ENCODE data around the gene BMPR1A.
"Not testable (repeated sequence)": the region's sequence is repeated elsewhere in the genome, so short reads cannot be mapped to it uniquely, and the experiment has no call there.

BMPR1A gene

DNA sequence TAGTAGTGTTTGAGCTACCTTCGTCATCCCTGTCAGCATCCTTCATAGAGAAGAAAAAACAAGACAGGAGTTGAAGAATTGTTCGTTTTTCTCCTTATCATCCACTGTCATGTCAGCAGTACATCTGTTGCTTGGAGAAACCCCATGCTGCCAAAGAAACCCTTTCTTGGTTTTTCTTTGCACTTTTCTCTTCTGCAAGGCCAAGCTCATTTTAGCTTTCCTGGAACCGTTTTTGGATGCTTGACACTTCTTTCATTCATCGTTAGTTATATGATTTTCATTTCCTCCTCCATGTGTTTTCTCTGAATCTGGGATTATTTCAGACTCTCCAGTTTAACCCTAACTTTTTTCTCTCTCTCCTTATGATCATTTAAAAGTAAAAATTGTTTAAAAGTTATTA lies 142.1 kb downstream of the BMPR1A start:
- DNase-seq, result no peak

DNA sequence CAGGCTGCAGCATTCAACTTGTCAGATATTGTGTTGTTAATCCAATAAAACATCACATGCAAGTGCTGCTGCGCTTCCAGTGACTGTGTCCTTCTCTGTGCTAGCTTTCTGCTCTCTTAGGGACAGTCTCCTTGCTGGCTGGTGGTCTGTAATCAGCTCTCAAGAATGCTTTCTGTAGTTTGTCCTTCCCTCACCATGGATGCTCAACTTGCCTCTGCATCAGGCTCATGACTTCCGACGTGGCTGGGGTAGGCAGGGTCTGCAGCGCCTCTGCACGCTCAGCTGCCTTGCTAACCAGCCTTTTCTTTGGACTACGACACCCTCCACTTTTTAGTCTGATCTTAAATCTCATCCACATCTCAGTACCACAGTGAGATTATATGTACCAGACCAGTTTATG lies 142.7 kb downstream of the BMPR1A start:
- DNase-seq, result no peak

DNA sequence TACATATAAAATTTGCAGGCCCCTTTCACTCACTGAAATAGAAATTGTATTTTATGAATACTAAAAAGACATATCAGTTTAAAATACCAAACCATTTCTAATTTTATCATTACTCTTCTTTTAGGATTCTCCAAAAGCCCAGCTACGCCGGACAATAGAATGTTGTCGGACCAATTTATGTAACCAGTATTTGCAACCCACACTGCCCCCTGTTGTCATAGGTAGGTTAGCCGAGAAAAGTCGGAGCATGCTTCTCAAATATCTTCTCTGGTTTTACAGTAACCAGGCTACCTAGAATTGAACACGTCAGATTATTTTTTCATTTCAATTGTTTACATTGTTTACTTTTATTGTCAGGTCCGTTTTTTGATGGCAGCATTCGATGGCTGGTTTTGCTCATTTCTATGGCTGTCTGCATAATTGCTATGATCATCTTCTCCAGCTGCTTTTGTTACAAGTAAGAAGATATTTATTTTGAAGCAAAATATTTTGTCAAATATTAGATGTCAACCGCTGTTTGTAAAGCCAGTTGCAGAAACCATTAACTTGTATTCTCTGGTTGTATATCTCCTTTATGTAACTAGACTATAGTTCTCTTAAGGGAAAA lies 143.4 kb downstream of the BMPR1A start:
- no peak for DNase-seq

DNA sequence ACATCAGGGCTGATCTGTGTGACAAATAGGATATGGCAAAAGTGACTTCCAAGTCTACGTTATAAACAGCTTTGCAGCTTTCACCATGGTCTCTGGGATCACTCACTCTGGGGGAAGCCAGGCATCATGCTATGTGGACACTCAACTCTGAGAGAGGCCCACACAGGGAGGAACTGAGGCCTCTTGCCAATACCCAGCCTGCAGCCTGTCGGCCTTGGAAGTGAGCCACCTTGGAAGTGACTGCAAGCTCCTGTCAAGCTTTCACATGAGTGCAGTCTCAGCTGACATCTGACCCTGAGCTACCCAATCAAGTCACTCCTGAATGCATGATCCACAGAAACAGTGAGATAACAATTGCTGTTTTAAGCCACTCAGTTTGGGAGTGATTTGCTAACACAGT lies 144.5 kb downstream of the BMPR1A start:
- no peak for DNase-seq

DNA sequence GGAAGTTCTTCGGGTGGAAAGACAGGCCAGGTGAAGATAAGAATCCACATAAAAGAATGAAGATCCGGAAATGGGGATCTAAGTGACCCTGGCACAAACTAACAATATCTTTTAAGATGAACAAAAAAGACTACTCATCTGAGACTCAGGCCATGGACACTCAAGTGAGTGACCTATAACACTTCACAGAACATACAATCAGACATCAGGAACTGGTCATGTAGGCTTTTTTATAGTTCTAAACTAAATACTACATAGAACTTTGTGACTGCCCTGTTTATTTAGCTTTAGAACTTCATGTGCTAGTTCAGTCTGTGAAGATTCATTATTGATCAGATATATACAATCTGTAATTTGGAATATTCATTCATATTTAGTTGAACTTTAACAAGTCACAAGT lies 148.2 kb downstream of the BMPR1A start:
- no peak for DNase-seq

DNA sequence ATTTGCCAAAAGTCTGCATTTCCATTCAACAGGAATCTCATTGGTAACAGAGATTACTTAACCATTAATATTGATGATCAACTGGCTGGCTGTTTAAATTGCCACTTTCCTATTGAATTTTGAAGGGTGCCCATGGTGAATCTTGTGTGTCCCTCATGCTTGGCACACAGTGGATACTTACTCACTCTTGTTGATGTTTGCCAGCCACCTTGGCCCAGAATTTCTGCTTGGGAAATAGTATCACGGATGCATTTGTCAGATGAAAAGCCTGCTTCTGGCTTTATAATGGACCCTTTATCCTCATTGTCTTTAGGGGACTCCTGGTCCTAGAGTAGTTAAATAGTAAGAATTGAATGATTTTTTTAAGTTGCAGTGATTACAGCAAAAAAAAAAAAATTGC lies 149.0 kb downstream of the BMPR1A start:
- DNase-seq, result no peak

DNA sequence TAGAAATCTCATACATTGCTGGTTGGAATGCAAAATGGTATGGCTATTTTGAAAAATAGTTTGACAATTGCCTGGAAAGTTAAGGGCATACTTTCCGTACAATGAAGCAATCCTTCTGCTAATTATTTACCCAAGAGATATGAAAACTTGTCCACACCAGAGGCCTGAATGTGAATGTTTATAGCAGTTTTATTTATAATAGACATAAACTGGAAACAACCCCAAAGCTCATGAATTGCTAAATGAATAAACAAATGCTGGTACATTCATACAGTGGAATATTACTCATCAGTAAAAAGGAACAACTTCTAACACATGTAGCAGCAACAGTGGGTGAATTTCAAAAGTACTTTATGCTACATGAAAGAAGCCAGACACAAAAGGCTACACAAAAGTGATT lies 158.3 kb downstream of the BMPR1A start:
- no peak for DNase-seq

DNA sequence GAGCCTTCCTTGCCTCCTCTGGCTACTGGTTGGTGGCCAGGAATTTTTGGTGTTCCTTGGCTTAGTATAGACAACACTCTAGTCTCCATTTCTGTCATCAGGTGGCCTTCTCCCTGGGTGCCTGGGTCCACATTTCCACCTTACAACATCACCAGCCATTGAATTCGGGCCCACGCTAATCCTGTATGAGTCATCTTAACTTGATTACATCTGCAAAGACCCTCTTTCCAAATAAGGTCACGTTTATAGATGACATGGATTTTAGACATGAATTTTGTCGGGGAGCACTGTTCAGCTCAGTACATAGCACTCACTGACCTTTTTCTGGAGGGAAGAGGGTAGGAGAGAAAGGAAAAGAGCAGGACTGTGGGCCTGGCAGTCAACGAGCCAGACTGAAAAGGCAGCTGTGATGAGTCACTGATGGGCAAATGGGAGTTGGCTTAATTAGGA lies 161.6 kb downstream of the BMPR1A start:
- DNase-seq, result no peak

DNA sequence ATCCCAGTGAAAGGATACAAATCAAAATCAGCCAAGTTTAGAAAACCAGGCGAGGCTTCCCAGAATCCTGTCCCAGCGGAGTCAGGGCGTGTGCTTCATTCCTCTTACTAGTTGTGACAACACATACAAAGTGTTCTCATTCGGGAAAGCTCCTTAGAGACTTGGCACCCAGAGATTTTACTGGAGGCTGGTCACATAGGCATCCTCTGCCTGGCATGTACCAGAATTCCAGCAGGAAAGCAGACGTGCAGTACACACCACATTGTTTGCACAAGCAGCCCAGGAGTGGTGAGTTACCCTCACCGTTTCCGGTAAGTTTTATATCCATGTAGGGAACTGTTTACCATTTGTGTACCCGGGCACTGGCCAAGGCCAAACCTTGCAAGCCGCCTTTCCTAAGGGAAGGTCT lies 166.1 kb downstream of the BMPR1A start:
- no peak for DNase-seq

DNA sequence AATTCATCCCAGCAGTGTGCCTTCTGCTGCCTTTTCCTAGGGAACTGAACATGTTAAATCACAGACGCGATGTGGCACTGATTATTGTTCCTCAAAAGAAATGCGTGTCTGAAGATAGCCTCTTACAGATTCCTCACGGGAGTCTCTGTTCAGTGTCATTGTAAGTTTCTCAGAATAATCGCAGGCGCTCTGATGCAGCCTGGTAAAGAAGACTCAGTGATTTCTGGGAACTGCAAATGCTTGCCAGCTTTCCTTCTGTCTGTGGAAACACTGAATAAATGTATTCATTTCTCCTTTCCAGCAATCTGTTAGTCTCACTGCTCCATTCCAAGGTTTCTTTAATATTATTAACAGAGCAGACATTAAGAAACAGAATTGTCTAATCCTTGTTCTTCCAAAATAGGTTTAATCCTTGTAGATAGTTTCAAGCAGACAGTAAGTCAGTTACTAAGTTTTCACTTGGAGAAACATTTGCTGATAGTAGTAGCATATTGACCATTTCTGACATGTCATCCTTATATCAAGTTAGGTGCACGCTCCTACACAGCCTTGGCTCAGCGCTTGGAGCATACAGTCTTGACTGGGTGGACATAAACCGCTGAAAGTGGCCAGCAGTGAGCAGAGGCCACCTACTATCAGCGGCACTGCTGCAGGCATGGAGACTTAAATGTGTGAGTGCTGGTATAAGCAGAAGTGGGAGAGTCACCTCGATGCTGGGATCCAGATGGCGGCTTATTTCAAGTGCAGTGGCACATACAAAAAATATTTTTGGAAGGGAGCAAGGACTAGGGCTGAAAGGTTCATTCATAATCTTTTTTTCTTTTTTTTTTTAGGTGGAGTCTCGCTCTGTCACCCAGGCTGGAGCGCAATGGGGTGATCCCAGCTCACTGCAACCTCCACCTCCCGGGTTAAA lies 173.3 kb downstream of the BMPR1A start:
- DNase-seq, result no peak

DNA sequence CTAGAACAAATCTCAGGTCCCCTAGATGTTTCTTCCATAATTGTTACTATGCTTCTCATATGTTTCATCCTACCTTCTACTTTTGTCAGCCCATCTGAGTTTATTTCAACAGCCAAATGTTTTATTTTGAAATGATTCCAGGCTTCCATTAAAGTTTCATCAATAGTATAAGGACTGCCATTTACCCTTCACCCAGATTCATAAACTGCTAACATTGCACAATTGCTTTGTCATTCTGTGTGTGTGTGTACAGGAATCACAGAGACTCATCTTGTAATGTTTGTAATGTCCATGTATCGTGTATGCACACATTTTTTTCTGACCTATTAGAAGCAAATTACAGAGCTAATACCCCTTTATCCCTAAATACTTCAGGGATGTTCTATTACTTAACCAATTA lies 175.5 kb downstream of the BMPR1A start:
- DNase-seq, result no peak

DNA sequence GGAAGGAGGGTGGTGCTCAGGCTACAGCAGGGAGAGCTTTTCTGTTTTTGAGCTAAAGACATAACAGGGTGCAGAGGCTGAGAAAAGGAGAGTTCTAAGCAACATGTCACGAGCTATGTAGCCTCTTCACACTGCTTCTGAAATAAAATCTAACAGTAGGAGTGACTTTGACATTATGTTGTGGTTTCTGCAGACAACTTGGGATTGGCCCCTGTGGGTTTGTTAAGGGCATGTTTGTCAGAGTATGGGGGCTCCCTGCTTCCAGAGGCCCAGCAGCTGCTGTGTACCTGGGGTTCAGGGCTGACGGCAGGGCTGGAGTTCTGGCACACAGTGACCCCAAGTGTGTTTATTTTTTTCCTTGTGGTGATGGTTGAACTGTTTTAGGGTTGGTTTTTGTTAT lies 176.3 kb downstream of the BMPR1A start:
- no peak for DNase-seq

DNA sequence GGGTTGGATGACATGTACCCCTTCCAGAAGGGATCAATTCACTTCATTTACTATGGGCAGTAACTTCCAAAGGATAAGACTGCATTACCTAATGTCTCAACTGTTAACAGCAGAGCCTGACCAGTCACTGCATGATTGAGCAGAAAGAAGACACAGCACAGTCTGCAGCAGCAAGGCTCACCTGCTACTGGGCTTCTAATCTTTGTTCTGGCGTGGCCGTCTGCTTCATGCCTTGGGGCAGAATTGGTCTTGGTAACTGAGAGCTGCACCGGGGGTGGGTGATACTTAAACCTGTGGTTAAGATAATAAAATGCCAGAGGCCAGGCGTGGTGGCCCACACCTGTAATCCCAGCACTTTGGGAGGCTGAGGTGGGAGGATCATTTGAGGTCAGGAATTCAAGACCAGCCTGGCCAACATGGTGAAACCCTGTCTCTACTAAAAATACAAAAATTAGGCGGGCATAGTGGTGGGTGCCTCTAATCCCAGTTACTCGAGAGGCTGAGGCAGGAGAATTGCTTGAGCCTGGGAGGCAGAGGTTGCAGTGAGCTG lies 177.8 kb downstream of the BMPR1A start:
- DNase-seq, result not testable (repeated sequence)

DNA sequence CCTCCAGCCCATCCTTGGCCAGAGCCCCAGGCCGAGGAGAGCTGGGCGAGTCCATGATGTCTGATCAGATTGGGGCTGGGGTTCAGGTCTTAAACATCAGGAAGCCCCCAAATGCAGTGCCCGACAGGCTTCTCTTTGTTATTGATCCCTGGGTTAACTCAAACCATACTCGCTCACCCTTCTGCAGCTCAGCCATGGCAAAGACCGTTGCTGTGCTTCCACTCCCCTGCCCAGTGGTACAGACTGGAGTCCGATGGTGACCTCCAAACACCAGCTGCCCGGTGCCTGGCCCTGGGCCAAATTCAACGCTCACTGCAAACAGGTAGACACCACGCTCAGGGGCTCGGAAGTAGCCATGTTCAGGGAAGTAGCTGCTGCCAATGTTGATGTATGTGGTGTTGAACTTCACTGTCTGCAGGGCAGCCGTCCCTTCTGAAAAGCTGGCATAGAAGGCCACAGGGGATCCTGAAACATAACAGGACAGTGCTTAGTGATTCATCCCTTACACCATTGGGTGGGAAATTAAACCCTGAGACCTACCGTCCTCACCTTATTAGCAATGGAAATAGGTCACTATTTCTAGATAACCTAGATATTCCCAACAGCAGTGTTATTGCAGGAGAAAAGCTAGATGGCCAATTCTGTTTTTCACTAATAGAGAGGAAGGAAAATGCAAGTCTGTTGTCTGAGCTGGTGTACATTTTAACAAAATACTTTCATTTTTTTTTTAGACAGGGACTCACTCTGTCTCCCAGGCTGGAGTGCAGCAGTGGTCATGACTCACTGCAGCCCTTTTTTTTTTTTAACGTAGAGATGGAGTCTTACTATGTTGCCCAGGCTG lies 180.5 kb downstream of the BMPR1A start:
- DNase-seq, result no peak

DNA sequence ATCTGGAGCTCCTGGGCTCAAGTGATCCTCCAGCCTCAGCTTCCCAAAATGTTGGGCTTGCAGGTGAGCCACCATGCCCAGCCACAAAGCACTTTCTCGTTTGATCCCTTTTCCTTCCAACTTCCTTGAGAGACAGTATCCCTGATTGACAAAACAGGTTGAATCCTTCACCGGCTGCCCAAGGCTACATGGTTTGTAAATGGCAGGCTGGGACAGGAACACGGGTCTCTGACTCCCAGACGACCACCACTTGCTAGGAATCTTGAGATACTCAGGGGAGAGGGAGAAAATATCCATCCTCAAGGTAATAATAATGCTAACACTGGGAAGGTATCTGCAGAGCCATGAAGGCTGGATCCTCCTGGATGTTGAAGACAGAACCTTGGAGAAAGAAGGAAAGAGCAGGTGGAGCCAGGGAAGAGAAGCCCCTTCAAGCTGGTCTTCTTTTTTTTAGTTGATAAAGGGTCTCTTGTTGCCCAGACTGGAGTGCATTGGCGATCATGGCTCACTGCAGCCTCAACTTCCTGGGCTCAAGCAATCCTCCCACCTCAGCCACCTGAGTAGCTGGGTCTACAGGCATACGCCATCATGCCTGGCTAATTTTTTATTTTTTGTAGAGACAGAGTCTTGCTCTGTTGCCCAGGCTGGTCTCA lies 181.2 kb downstream of the BMPR1A start:
- no peak for DNase-seq

DNA sequence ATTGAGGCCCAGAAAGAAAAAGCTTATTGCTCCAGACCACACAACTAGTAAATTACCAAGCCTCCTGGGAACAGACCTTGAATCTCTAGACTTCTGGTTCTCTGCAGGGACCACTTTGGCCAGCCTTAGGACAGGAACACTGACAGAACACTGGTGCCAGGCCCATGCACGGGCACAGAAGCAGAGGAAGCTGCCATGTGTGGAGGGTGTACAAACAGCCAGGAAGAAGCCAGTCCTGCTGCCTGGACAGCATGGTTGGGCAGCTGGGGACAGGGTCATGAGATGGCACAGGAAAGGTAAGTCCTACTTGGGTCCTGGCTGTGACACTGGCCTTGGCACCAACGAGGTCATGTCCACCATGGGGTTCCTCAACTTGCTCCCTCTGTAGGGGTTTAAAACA lies 181.8 kb downstream of the BMPR1A start:
- no peak for DNase-seq

DNA sequence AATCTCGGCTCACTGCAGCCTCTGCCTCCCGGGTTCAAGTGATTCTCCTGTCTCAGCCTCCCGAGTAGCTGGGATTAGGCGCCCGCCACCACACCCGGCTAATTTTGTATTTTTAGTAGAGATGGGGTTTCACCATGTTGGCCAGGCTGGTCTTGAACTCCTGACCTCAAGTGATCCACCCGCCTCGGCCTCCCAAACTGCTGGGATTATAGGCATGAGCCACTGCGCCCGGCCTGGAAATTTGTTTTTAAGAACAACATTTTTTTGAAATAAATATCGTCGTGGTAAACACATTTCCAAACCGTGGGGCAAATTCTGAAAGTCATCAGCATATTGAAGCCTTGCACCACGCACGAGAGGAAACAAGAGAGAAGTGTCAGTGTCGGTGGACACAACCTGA lies 183.7 kb downstream of the BMPR1A start:
- DNase-seq, result not testable (repeated sequence)

DNA sequence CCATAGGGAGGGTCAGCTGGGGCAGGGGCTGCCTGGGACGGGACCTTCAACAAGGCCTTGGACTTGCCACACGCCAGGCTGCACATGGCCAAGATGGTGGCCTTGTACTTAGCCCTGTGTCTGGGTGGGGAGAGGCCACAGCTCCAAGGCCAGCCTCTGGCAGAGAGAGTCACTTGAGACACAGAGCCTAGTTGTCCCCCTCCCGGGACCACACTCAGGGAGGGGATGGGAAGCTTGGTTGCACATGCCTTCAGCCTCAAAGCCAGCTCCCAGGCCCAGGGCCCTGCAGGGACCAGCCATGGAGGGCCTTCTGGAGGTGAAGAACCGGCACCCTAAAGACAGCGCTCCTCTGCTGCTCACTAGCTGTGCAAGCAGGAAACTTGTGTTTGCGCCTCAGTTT lies 184.3 kb downstream of the BMPR1A start:
- no peak for DNase-seq

DNA sequence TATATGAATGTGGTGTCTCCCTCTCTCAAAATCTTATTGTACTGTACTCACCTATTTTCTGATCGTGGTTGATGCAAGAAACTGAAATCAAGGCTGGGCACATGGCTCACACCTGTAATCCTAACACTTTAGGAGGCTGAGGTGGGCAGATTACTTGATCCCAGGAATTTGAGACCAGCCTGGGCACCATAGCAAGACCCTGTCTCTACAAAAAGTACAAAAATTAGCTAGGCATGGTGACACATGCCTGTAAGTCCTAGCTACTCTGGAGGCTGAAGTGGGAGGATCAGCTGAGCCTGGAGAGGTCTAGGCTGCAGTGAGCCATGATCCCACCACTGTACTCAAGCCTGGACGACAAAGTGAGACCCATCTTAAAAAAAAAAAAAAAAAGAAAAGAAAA lies 185.0 kb downstream of the BMPR1A start:
- DNase-seq, result no peak

DNA sequence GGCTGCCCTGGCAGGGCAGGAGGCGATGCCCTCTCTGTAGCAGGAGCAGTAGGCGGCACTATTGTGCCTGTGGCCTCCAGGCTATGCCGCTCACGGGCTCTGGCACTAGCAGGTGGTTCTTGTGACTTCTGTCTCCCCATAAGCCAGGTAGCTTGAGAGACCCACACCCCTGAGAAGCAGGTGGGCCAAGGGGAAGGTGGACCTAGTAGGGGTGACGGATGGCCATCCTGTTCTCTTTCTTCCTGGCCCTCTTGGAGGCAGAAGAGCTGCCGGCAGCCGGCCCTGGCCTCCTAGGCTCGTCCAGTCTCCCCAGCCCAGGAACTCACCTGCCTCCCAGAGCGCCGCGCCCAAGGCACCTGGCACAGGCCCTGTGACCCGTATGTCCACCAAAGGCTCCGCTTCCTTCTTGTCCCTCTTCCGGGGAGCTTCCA lies 185.6 kb downstream of the BMPR1A start:
- DNase-seq, result no peak

DNA sequence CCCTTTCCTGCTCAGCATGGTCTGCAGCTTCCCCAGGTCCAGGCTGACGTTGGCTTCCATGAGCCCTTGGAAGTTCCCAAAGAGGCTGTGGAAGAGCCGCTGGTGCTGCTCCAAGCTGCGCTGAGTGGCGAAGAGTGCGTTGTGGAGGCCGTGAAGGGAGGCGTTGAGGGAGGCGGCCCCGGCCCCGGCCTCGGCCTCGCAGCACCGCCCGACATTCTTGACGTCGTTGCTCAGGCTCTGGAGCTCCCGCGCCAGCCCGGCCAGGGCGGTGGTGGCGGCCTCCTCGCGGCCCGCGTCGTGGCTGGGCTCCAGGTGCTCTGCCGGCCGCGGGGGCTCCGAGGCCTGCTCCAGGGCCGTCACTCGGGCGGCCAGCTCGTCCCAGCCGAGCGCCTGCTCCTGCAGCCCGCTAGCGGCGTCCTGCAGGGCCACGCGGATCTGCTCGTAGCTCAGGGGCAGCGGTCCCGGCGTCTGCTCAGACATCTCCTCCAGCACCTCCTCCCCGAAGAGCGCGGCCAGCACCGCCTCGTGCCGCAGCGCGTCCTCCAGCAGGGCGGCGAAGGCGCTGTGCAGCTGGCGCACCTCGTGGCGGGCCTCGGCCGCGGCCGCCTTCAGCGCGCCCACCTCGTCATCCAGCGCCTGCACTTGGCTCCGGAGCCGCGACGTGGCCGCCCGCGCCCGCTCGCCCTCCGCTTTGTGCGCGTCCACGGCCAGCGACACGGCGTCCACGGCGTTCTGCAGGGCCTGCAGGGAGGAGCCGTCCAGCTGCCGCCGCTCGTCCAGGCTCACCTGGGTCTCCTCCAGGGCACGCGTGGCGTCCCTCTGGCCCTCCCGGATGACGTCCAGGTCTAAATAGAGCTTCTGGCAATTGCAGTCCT lies 186.3 kb downstream of the BMPR1A start:
- DNase-seq, result no peak

Data from NCI-H187 (cell line).